ENCODE data around the gene TKTL1.
A peak's percentile ranks its signal among the peaks of the same experiment; 100 is the strongest.
"Not testable (repeated sequence)": the region's sequence is repeated elsewhere in the genome, so short reads cannot be mapped to it uniquely, and the experiment has no call there.

The TKTL1 gene, protein sequence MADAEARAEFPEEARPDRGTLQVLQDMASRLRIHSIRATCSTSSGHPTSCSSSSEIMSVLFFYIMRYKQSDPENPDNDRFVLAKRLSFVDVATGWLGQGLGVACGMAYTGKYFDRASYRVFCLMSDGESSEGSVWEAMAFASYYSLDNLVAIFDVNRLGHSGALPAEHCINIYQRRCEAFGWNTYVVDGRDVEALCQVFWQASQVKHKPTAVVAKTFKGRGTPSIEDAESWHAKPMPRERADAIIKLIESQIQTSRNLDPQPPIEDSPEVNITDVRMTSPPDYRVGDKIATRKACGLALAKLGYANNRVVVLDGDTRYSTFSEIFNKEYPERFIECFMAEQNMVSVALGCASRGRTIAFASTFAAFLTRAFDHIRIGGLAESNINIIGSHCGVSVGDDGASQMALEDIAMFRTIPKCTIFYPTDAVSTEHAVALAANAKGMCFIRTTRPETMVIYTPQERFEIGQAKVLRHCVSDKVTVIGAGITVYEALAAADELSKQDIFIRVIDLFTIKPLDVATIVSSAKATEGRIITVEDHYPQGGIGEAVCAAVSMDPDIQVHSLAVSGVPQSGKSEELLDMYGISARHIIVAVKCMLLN

DNA sequence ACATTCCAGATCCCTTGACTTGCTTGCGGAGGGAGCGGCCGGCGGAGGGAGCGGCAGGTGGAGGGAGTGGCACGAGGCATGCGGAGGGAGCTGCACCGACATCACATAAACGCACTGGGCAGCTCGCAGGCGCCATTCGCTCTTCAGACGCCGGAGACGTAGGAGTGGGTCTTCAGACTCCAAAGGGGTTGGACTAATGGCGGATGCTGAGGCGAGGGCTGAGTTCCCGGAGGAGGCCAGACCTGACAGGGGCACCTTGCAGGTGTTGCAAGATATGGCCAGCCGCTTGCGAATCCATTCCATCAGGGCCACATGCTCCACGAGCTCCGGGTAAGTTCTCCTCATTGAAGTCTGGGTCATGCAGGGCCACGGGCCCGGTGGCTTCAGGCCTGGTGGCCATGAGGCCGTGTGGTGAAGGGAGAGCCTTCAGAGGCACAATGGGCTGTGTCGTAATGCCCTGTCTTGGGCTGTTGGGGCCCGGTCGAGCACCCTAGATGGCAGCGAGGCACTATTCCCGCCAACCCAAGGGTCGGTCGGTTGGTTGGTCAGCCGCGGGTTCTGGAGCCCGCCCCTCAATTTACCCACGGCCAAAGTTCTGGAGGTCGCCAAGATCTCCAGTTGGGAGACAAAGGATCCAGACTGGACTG, at the start of gene TKTL1:
Gene TKTL1 (plus strand): TSS at position 132 of the 647 bp plus-strand sequence. CDS start 65 bp downstream, at position 197.
- DNase-seq: no peak

DNA sequence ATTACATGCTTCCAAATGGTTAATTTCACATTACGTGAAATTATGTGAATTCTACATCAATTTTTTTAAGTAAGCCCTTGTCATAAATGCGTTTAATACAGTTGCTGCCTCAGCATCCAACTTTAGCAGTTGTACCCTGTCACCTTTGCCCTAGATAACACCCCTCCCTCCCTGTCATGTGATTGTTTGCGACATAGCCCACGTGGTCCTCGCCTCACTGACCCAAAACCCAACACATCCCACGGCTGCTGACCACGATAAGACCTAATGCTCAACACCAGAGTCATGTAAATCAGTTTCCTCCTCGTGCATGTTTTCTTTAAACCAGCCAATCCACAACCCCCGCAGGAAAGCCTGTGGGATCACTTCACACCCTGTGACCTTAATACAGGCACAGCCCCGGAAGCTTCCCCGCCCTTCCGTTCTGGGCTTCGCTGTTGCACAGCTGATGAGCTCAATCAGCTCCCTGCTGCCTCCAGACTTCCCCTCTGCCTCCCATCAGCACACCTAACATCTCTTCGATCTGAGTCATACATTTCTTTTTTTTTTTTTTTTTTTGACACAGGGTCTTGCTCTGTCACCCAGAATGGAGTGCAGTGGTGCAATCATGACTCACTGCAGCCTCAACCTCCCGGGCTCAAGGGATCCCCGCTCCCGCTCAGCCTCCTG, 48.1 kb upstream of the TKTL1 start:
- not testable (repeated sequence) for DNase-seq

DNA sequence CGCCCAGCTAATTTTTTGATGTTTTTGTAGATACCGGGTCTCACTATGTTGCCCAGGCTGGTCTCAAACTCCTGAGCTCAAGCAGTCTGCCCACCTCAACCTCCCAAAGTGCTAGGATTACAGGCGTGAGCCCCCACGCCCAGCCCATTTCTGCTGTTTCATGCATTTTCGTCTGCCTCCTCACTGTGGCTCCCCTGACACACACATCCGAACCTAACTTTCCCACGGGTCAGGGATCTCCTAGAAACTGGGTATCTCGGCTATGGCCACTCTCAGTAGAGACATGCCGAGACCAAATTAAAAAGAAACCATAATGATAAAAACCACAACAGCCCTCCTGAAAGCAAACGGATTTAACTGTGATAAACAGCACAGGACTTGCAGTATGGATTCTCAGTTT, 47.5 kb upstream of the TKTL1 start:
- not testable (repeated sequence) for DNase-seq

DNA sequence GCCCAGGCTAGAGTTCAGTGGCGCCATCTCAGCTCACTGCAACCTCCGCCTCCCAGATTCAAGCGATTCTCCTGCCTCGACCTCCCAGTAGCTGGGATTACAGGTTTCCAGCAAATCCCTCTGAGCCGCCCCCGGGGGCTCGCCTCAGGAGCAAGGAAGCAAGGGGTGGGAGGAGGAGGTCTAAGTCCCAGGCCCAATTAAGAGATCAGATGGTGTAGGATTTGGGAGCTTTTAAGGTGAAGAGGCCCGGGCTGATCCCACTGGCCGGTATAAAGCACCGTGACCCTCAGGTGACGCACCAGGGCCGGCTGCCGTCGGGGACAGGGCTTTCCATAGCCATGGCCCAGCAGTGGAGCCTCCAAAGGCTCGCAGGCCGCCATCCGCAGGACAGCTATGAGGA, 38.3 kb upstream of the TKTL1 start, which contains the start of gene OPN1MW3:
Gene OPN1MW3 (plus strand): TSS at position 301 of the 400 bp plus-strand sequence. CDS start 38 bp downstream, at position 339.
- not testable (repeated sequence) for DNase-seq

DNA sequence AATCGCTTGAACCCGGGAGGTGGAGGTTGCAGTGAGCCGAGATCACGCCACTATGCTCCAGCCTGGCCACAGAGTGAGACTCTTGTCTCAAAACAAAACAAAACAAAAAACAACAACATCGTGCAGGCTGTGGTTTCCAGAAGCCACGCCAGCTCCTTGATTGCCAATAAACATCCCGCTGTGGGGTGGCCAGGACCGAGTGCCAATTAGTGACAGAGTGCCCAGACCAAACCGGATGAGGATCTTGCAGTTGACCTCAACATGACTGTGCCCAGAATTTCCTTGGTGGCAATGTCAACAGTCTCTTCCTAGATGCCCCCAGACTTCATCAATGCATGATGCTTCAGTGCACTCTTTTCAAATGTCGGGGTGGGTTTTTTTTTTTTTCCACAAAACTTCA, 36.9 kb upstream of the TKTL1 start:
- not testable (repeated sequence) for DNase-seq

DNA sequence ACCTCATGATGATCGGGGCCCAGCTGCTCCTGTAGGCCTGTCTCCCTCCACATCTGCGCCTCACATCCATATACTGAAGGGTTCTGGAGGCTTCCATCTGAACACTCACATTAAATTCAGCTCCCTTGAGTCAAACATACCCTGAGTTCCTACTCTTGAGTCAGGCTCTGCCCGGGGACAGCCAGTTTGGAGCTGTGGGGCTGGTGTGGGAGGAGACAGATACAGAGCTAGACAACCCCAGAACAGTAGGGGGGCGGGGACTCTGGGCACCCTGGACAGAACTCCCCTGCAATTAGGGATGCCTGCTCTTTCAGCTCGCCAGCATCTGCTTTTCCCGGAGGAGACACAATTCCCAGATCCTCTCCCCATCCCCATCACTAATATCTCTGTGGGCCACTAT, 32.5 kb upstream of the TKTL1 start:
- DNase-seq: not testable (repeated sequence)

DNA sequence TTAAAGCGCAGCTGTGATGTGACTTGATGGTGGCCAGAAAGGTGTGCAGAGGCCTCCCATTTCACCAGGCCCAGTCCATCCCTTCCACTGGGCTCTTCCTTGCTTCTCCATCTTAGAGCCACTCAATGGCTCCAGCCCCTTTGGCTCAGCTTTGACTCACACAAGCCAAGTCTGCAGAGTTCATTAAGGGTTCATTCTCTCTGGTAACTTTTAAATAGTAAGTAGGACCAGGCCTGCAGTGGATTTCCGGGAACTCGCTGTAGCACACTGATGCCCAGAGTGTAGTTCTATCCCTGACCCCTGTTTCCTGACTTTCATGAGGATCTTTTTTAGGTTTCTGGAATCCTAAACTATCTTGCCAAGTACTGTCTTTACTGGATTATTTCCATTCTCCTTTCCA, 26.4 kb upstream of the TKTL1 start:
- DNase-seq: not testable (repeated sequence)

DNA sequence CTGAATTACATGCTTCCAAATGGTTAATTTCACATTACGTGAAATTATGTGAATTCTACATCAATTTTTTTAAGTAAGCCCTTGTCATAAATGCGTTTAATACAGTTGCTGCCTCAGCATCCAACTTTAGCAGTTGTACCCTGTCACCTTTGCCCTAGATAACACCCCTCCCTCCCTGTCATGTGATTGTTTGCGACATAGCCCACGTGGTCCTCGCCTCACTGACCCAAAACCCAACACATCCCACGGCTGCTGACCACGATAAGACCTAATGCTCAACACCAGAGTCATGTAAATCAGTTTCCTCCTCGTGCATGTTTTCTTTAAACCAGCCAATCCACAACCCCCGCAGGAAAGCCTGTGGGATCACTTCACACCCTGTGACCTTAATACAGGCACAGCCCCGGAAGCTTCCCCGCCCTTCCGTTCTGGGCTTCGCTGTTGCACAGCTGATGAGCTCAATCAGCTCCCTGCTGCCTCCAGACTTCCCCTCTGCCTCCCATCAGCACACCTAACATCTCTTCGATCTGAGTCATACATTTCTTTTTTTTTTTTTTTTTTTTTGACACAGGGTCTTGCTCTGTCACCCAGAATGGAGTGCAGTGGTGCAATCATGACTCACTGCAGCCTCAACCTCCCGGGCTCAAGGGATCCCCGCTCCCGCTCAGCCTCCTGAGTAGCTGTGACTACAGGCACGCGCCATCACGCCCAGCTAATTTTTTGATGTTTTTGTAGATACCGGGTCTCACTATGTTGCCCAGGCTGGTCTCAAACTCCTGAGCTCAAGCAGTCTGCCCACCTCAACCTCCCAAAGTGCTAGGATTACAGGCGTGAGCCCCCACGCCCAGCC, 10.9 kb upstream of the TKTL1 start:
- not testable (repeated sequence) for DNase-seq

DNA sequence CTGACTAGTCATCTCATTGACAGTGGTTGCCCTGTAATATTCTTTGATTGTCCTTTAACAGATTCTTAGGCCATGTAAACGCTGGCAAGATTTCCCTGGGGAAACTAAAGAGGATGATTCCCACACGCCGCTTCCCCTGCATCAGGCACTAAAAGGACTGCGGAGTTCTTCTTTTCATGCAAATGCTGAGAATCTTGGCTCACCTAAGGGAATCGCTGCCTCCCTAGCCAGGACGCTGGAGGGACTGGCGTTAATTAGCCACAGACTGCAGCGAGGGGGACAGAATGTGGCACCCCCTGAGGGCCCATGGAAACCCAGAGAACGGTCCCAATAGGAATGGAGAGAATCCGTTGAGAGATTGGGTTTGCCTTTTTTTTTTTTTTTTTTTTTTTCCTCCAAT, 9.2 kb upstream of the TKTL1 start:
- not testable (repeated sequence) for DNase-seq

DNA sequence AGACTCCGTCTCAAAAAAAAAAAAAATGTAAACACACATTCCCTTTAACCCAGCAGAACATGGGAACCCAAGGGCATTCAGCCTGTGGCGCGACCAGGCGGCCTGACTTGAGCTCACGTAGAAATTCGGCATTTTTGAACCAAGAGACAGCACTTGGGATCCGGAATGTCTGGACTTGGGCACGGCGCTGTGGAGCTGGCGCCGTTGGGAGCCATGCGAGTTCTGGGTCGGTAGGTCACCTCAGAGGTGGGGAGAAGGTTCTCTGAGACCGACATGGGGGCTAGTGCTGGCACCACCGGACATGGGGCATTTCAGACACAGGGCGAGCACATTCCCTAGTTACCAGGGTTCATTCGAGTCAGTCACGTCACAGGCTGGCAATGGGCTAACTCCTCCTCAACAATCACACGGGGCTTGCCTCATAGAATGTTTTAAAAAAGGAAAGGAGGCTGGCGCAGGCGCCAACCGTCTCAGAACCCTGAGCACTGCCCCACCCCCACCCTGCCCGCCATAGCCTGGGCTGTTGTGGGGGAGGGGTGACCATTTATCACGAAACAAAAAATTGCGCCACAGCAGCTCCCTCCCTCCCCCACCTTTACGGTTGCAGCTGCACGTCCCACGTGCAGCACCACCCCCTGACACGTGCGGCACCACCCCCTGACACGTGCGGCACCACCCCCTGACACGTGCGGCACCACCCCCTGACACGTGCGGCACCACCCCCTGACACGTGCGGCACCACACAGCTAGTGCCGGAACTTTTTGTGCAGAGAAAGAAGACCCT, 612 bp upstream of the TKTL1 start, which contains the start of gene TEX28:
Gene TEX28 (minus strand): TSS at position 334 of the 784 bp plus-strand sequence. CDS start 3,007 bp downstream, outside the sequence.
- DNase-seq: no peak

DNA sequence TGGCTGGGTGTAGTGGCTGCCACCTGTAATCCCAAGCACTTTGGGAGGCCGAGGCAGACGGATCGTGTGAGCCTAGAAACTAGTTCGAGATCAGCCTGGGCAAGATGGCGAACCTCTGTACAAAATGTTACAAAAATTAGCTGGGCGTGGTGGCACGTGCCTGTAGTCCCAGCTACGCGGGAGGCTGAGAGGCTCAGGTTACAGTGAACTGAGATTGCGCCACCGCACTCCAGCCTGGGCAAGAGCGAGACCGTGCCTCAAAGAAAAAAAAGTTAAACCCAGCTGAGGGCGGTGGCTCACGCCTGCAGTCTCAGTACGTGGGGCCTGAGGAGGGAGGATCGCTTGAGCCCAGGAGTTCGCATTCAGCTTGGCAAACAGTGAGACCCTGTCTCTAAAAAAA, 1.1 kb downstream of the TKTL1 start:
- no peak for DNase-seq

DNA sequence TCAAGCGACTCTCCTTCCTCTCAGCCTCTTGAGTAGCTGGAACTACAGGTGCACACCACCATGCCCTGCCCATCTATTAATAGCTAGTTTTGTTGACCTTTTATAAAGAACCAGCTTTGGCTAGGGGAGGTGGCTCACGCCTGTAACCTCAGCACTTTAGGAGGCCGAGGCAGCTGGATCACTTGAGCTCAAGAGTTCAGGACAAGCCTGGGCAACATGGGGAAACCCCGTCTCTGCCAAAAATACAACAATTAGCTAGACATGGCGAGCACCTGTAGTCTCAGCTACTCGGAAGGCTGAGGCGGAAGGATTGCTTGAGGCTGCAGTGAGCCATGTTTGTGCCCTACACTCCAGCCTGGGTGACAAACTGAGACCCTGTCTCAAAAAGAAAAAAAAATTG, 2.7 kb downstream of the TKTL1 start:
- no peak for DNase-seq

DNA sequence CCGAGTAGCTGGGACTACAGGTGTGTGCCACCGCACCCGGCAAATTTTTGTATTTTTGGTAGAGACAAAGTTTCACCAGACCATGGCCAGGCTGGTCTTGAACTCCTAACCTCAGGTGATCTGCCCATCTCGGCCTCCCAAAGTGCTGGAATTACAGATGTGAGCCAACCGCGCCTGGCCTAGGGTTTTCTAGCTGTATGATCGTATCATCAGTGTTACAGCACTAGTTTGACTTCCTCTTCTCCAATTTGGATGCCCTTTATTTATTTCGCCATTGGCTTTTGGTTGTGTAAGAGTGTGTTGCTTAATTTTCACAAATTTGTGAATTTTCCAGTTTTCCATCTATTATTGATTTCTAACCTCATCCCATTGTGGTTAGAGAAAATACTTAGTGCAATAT, 5.2 kb downstream of the TKTL1 start:
- no peak for DNase-seq

DNA sequence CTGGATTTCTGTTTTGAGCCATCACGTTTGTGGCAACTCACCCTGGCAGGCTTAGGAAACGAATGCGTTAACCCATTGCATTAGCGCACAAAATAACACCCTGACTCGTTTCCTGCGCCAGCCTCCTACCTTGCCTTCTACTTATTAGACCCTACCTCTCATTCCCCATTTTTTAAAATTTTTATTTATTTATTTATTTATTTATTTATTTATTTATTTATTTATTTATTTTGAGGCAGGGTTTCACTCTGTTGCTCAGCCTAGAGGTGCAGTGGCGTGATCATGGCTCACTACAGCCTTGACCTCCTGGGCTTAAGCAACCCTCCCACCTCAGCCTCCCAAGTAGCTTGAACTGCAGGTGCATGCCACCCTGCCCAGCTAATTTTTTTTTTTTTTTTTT, 7.4 kb downstream of the TKTL1 start:
- not testable (repeated sequence) for DNase-seq

DNA sequence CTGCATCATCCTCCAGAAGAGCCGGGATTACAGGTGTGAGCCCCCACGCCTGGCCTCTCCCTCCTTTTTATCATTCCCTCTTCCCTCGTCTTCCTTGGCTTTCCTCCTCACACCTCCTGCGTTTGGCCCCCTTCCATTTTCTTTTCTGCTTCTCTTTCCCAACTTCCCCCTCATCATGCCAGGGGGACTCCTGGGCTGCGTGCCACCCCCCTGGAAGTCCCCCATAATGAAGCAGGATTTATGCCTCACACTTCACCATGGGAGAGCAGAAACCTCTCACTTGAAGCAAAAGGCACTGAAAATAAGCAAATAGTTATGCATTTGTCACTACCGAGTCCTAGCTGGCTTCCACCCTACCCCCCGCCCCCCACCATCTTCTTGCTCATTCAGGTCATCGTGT, 7.9 kb downstream of the TKTL1 start:
- no peak for DNase-seq

DNA sequence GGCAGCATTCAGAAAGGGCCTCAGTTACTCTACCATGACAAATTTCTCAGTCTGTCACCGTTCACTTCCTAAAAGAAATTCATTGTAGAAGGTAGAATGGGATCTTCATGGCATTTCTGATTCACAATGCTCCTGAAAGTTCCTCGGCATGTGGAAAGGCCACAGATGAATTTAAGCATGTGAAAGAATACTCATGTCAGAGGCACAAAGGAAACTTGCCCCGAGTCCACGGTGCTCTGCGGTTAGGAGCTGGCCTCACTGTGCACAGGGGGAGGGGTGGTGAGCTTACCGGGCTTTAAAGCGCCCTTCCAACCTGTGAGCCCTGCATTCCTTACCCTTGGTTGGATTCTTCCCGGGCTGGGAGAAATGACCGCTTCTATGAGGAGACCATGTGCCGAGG, 9.3 kb downstream of the TKTL1 start:
- no peak for DNase-seq

DNA sequence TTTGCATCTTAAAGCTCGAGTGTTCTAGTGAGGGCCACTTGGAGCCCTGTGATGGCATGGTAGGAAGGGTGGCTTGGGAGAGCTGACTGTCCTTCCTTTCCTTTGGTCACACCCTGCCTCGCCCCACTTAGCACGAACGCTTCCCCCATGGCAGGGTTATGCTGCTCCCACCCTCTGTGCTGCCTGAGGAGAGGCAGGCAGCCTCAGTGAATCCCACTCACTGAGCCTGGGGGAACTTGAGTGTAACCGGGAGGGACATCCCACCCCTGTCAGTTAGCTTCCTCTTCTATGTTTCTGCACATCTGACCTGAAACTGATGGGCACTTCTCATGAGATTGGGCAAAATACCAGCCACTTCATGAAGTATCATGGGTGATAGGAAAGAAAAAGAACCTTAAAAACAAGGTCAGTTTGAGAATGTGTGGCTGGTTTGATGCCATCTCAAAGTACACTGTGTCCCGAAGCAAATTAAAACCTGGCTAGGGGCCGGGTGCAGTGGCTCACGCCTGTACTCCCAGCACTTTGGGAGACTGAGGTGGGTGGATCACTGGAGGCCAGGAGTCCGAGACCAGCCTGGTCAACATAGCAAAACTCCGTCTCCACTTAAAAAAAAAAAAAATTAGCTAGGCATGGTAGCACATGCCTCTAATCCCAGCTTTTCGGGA, 10.1 kb downstream of the TKTL1 start:
- no peak for DNase-seq

DNA sequence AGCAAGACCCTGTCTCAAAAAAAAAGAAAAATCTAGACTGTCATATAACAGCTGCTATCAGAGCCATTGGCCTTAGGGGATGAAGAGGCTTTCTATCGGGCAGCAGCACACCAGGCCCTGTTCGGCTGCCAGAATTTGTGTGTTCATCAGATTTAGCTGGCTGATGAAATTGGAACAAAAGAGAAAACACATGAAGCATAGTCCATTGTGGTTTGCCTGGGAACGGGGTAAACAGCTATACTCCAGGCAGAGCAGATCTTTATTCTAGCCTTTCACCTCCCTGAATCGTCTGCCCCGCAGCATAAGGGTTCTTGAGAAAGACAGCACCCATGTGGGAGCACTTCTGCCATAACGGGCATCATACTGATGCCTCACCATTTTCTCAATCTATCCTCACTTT, 11.6 kb downstream of the TKTL1 start:
- DNase-seq: no peak

DNA sequence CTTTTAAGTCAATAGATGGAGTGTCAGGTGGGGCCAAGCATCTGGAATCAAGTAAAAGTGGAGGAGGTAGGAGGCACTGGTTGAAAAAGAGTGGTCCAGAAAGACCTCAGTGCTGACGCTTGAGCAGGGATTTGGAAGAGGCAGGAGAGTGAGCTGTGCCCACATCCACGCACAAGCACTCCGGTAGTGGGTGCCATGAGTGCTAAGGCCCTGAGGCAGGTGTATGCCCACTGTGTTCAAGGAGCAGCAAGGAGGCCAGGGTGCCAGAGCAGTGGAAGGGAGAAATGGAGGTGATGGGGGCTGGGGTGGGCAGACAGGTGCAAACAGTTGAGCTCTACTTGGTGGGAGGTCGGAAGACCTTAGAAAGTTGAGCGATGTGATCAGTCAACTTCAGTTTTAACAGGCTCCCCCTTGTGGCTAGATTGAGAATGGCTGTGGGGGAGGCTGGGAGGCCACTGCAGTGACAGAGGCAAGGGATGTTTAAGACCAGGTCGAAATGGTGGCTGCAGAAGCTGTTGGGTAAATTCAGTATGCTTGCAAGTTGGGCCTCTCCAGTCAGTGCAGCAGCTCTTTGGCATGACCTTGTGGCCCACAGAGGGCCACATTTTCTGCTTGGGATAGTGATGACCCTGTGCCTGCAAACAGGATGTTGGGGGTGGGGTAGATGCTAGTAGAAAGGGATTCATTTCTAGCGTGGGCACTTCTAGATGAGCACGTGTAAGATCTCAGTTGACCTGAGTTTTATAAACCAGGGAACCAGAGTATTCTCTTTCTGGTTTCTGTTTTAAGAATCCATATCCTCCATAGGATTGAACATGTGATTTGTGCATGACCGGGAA, 12.7 kb downstream of the TKTL1 start:
- DNase-seq: peak; percentile 84

Data from CD4-positive, alpha-beta T cell treated with Interleukin-10 for 1 hour (primary cell).